Kidney (tissue), 14 donors: ENCODE results near the gene GNB1L. TPM values are rescaled to one million over a fixed set of nuclear protein-coding genes. Genes with fewer than 3 reads are reported as not detected.

Source experiments
- DNase-seq, 5 donors: peaks; one replicate each; pipeline ENCODE4 v3.0.0-alpha.2; 2013 to 2020
- FAIRE-seq: peaks from 2 replicates; lab custom pipeline; 2012; peaks lifted over from hg19 to GRCh38; lab: Jason Lieb, UNC
- H3K27ac ChIP-seq, 2 donors: one replicate each; pipeline ENCODE4 v1.7.0; 2013; ENCODE audit warnings: low read depth in 2 of 2, low read length in 2 of 2, inconsistent platforms in 1 of 2
- H3K27me3 ChIP-seq: one replicate; pipeline ENCODE4 v1.7.1; 2013; ENCODE audit warnings: low read length, inconsistent platforms; ENCODE audit not compliant: control insufficient read depth, insufficient read depth
- H3K36me3 ChIP-seq, 3 donors: one replicate each; pipeline versions ENCODE4 v1.7.0 to v1.7.1; 2013; ENCODE audit warnings: low read length in 3 of 3, control low read depth in 1 of 3, inconsistent platforms in 1 of 3; ENCODE audit not compliant: insufficient read depth in 3 of 3, control insufficient read depth in 2 of 3
- H3K4me1 ChIP-seq, 3 donors: one replicate each; pipeline versions ENCODE4 v1.7.0 to v1.7.1; 2013; ENCODE audit warnings: low read length in 3 of 3, inconsistent platforms in 1 of 3, low read depth in 1 of 3; ENCODE audit not compliant: control insufficient read depth in 2 of 3, insufficient read depth in 2 of 3
- H3K4me3 ChIP-seq, 3 donors: one replicate each; pipeline versions ENCODE4 v1.7.0 to v1.8.1; 2013; ENCODE audit warnings: low read length in 3 of 3, control low read depth in 1 of 3, inconsistent platforms in 1 of 3
- H3K9ac ChIP-seq, 3 donors: one replicate each; pipeline versions ENCODE4 v1.7.0 to v1.7.1; 2013; ENCODE audit warnings: low read length in 3 of 3, control low read depth in 1 of 3, inconsistent platforms in 1 of 3
- H3K9me3 ChIP-seq, 3 donors: one replicate each; pipeline versions ENCODE4 v1.7.0 to v1.7.1; 2013; ENCODE audit warnings: low read length in 3 of 3, control low read depth in 1 of 3, inconsistent platforms in 1 of 3; ENCODE audit not compliant: control insufficient read depth in 2 of 3, insufficient read depth in 1 of 3
- intact Hi-C: fragments of 100-400 bp; cut with DNase I; formaldehyde crosslinking; loops from one replicate; pipeline ENCODE4 v1.11.1; 2022
- polyA plus RNA-seq: library from polyadenylated mRNA; stranded (reverse); fragments of 350-450 nt; fragmentation: Illumina TruSeq; extraction: RNeasy Lipid Tissue Mini Kit (QIAGEN cat#74804); gene quantifications from one replicate; pipeline ENCODE4 v1.2.3, GENCODE V29; 2014; ENCODE audit warnings: low read depth, low replicate concordance; ENCODE audit not compliant: insufficient read depth
- total RNA-seq: library from RNA; stranded (reverse); fragmentation: NEBNext Ultra II Directional; extraction: Animal tissue kit (Norgen Biotek cat#: 25700); gene quantifications from one replicate; pipeline ENCODE4 v1.2.1, GENCODE V29; 2021
- TF ChIP-seq, protein P1 (sequence below): IDR thresholded peaks from 3 replicates; pipeline ENCODE4 v1.5.1; 2012; ENCODE audit warnings: mild to moderate bottlenecking, moderate library complexity, borderline replicate concordance; ENCODE audit not compliant: insufficient read depth; ENCODE audit errors: extremely low read depth
- donor health status: control.
- donor health status: control.
- donor health status: control.
- donor health status: control.
- donor health status: control.
- donor health status: DM: yes; HTN: yes; CAD: no.
- donor health status: Normal renal cell carcinoma (clear cell type).

Gene GNB1L
- total and polyA plus RNA-seq, 2 donors from 2014 or later = 4.0 to 4.4 TPM

DNA sequence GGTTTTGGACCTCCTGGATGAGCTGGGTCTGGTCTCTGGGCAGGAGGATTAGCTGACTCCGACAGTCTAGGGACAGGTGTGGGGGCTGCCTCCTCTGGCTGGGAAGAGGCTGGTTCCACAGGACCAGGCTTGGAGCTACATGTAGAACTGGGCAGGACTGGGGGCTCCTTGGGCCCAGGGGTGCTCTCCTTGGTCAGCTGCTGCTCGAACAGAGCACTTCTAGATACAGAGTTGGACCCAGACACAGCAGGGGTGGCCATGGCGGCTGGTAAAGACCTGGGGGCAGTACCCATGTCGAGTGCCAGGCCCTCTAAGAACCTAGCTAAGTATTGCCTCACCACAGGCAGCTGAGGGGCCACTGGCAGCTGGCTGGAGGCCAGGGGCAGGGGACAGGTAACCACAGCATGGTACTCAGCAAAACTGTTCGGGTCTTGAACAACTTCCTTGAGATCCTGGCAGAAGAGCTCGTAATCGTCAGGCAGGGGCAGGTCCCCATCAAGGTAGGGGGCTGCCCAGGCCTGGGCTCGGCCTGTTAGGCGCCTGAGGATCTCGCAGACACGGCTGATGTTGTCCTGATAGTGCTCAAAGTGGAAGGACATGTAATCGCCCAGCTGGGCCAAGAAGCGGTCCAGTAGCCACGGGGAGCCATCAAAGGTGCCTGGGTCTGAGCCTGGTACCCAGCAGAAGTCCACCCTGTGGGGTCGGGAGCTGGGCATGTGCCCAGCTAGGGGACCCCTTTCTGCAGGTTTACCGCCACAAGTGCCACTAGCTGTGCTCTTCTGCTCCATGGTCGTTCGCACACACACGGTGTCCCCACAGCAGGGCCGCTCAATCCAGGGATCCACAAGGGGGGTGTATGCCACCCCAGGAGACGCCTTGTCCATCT, 3.1 kb downstream of the GNB1L start:
- Histone ChIP-seq H3K9me3 (no peaks in the 10 kb centered on the region), H3K27ac (no peak overlapping the region), H3K27me3 (no peaks in the 10 kb centered on the region), H3K9ac (no peak overlapping the region), H3K4me1 (peaks cover 0 to 34% (median 7%) of the 10 kb centered on the region in 3 donors), H3K36me3 (peaks cover 0 to 22% (median 0%) of the 10 kb centered on the region in 3 donors), H3K4me3 (no peak overlapping the region)
- DNase-seq (peak in 2 of 5 donors; percentile 41 to 57), FAIRE-seq (no peak)
- intact Hi-C loops = no loop called here
- TF ChIP-seq, protein P1, sequence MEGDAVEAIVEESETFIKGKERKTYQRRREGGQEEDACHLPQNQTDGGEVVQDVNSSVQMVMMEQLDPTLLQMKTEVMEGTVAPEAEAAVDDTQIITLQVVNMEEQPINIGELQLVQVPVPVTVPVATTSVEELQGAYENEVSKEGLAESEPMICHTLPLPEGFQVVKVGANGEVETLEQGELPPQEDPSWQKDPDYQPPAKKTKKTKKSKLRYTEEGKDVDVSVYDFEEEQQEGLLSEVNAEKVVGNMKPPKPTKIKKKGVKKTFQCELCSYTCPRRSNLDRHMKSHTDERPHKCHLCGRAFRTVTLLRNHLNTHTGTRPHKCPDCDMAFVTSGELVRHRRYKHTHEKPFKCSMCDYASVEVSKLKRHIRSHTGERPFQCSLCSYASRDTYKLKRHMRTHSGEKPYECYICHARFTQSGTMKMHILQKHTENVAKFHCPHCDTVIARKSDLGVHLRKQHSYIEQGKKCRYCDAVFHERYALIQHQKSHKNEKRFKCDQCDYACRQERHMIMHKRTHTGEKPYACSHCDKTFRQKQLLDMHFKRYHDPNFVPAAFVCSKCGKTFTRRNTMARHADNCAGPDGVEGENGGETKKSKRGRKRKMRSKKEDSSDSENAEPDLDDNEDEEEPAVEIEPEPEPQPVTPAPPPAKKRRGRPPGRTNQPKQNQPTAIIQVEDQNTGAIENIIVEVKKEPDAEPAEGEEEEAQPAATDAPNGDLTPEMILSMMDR = no peak

DNA sequence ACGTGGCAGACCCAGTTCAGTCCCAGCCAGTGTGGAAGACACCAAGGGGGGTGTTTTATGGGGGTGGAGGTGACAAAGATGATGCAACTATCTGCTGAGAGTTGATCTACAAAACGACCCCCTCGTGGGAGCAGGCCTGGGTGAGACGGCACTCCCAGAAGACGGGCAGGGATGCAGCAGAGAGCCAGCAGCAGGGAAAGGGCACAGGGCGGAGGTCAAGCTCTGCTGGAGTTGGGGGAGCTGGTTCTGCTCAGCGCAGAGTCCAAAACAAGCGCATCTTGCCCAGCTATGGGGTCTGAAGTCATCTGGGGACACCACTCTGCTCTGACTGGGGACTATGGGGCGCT, 3.9 kb downstream of the GNB1L start:
- intact Hi-C loops = no loop called here
- Histone ChIP-seq H3K9me3 (no peaks in the 10 kb centered on the region), H3K36me3 (peaks cover 0 to 22% (median 0%) of the 10 kb centered on the region in 3 donors), H3K4me1 (peaks cover 0 to 30% (median 7%) of the 10 kb centered on the region in 3 donors), H3K4me3 (no peak overlapping the region), H3K27ac (no peak overlapping the region), H3K27me3 (no peaks in the 10 kb centered on the region), H3K9ac (no peak overlapping the region)
- no peak for FAIRE-seq
- peak in 1 of 5 donors; percentile 58 for DNase-seq
- TF ChIP-seq, protein P1 = no peak

DNA sequence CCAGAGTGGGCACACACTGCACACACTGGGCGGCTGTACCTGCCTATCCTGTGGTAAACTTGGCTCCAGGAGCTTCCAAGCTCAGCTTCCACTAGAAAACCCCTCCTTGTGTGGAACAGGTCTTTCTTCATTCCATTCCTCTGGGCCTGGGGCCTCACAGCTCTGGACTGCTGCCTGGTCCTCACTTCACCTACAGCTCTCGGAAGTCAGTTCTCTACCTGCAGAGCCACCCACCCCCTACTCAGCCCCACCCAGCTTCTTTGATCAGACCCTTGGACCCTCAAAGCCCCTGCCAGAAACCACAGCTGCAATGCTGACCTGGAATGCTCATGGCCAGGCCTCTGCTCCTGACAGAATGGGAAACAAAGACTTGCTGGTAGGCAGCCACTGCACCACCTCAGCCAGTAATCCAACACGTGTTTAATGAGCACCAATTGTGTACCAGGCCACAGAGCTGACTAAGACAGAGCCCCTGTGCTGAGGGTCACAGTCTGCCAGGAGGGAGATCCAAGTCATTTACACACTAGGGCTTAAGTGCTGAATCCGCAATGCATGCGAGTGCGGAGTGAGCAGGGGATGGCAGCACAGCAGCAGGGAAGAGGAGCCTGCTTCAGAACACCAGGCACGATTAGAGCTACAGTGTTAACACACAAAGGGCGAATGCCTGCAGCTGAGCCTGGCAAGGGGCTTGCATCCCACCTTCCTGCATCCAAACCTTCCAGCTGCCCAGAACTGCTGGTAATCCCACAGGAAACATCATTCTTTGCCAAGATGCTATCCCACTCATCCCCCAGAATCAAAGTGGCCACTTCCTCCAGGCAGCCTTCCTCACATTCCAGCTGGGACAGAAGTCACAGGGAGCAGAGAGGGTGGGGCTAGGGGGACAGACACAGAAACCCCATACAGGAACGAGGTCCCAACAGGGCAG, 4.6 kb downstream of the GNB1L start:
- peak; percentile 51 to 64 (median 60) for DNase-seq
- peaks cover 0 to 26% (median 7%) of the 10 kb centered on the region in 3 donors for H3K4me1 ChIP-seq
- intact Hi-C loops = no loop called here
- no peak for FAIRE-seq
- H3K36me3 ChIP-seq = peaks cover 0 to 22% (median 0%) of the 10 kb centered on the region in 3 donors
- no peak overlapping the region for H3K27ac ChIP-seq
- TF ChIP-seq, protein P1 = no peak
- no peaks in the 10 kb centered on the region for H3K9me3 ChIP-seq
- no peak overlapping the region for H3K9ac ChIP-seq
- no peaks in the 10 kb centered on the region for H3K27me3 ChIP-seq
- H3K4me3 ChIP-seq = no peak overlapping the region
